Adrenal gland (tissue), 12 donors: ENCODE measurements around the gene CCDC33. TPM values are rescaled to one million over a fixed set of nuclear protein-coding genes. Genes with fewer than 3 reads are reported as not detected.

Experiments
- DNase-seq, 7 donors: peaks; one replicate each; pipeline ENCODE4 v3.0.0-alpha.2; 2019 to 2020
- H3K27ac ChIP-seq, 5 donors: fragments of 200-600 bp; sonication (generic) in 4 of 5; 1 replicate in 3 of 5; 2 replicates in 2 of 5; pipeline versions ENCODE4 v1.5.1 to v1.8.0; 2016 to 2020; ENCODE audit warnings: mild to moderate bottlenecking in 1 of 5
- H3K27me3 ChIP-seq: fragments of 200-600 bp; 2 replicates; pipeline ENCODE4 v1.8.0; 2021
- H3K36me3 ChIP-seq, 2 donors: fragments of 200-600 bp; replicated peaks in 1 of 2; 1 replicate in 1 of 2; 2 replicates in 1 of 2; pipeline versions ENCODE4 v1.5.1 to v1.8.0; 2018 to 2022
- H3K4me1 ChIP-seq, 2 donors: fragments of 200-600 bp; replicated peaks in 1 of 2; 1 replicate in 1 of 2; 2 replicates in 1 of 2; pipeline versions ENCODE4 v1.5.1 to v1.8.0; 2018 to 2021
- H3K4me3 ChIP-seq, 4 donors: fragments of 200-600 bp; sonication (generic) in 3 of 4; one replicate each; pipeline ENCODE4 v1.5.1; 2016 to 2018
- H3K9me3 ChIP-seq, 3 donors: fragments of 200-600 bp; sonication (generic) in 1 of 3; replicated peaks in 1 of 3; 1 replicate in 2 of 3; 2 replicates in 1 of 3; pipeline versions ENCODE4 v1.5.1 to v1.8.0; 2016 to 2021
- POLR2A ChIP-seq, 2 donors: fragments of 450-650 bp; IDR thresholded peaks; one replicate each; pipeline ENCODE4 v1.6.1; 2017; ENCODE audit warnings: antibody characterized with exemption in 2 of 2, mild to moderate bottlenecking in 2 of 2, moderate library complexity in 1 of 2
- WGBS, 4 donors: extraction: QIAGEN DNeasy Blood & Tissue Kit in 2 of 4; methylation state at CpG; one replicate each; pipeline versions ENCODE4 v1.1.5 to v1.1.7; 2013 to 2017; 5-methylcytosine and 5-hydroxymethylcytosine counted together
- intact Hi-C, 2 donors: fragments of 100-400 bp; cut with DNase I; formaldehyde crosslinking; loops; one replicate each; pipeline versions ENCODE4 v1.14.1 to v1.15.0; 2022 to 2023
- polyA plus RNA-seq, 3 donors: library from polyadenylated mRNA; stranded (reverse); fragments of 200-250 nt in 2 of 3; fragments of 350-450 nt in 1 of 3; fragmentation: Illumina TruSeq in 1 of 3; extraction: RNeasy Lipid Tissue Mini Kit (QIAGEN cat#74804) in 1 of 3; gene quantifications; one replicate each; pipeline ENCODE4 v1.2.3, GENCODE V29; 2013 to 2014
- total RNA-seq, 9 donors: library from RNA; depleted of rRNA in 4 of 9; stranded (reverse); fragments of >200 nt in 4 of 9; fragments of 120-200 nt in 1 of 9; fragmentation: NEBNext Ultra II Directional in 1 of 9; extraction: Animal tissue kit (Norgen Biotek cat#: 25700) in 1 of 9; gene quantifications; one replicate each; pipeline versions ENCODE4 v1.1.0 to v1.2.4, GENCODE V29; 2013 to 2023
- TF ChIP-seq, protein P1 (sequence below), 6 experiments: fragments of 450-650 bp in 4 of 6; fragments of 200-600 bp in 2 of 6; sonication (generic) in 1 of 6; IDR thresholded peaks; 1 replicate in 5 of 6; 2 replicates in 1 of 6; pipeline versions ENCODE4 v1.5.1 to v1.8.0; 2016 to 2021; ENCODE audit warnings: antibody characterized with exemption in 6 of 6, mild to moderate bottlenecking in 2 of 6, moderate library complexity in 1 of 6
- donor health status: healthy with polysubstance abuse.
- donor health status: Bipolar disorder and iron deficiency.
- donor health status: DM: yes; HTN: yes; CAD: no.
- donor health status: DM: no; HTN: no; CAD: no.
- donor health status: DM: no; HTN: no; CAD: no.
- donor health status: DM: yes; HTN: yes; CAD: no.

CCDC33 gene
- total and polyA plus RNA-seq, 12 donors: 0.11 to 1.1 (median 0.30) TPM; not detected in 3

DNA sequence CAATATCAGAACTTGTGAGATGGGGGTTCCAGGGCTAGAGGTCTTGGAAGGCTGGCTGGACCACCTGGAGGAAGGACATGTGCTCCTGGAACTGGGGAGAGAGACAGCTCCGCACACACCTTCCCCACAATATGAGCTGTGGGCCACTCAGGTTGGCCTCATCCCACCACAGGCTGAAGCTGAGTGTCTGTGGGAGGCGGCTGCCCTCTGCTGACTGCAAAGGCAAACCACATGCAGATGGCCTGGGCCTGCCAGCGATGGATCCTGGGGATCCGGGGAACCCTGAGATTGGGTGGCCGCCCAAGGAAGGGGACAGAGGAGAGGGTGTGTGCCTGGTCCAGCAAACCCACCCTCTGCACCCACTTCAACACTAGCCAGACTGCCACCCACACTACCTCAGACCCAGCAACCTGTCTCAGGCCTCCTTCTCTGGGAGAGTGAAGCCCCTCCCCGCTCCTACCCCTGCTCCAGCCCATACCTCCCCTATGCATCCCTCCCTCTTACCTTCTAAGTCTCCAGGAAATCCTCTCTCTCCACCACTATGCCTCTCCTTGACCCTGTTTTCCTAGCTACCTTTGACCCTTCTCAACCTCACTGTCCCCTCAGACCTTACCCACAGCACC is 86.5 kb downstream of the CCDC33 start:
- Histone ChIP-seq H3K36me3 (no peaks in the 10 kb centered on the region), H3K4me3 (no peak overlapping the region), H3K9me3 (no peaks in the 10 kb centered on the region), H3K4me1 (peaks cover 20 to 37% of the 10 kb centered on the region in 2 donors), H3K27ac (peak overlapping the region in 1 of 5 donors; percentile 26), H3K27me3 (no peaks in the 10 kb centered on the region)
- DNase-seq: peak; percentile 71 to 87 (median 83)
- WGBS, 4 donors: 26 to 38% (median 28%) methylated on average over 5 to 6 of the region's 6 CpGs
- no peak for TF ChIP-seq POLR2A (IDR thresholded peaks at IDR 0.05)
- TF ChIP-seq, protein P1, sequence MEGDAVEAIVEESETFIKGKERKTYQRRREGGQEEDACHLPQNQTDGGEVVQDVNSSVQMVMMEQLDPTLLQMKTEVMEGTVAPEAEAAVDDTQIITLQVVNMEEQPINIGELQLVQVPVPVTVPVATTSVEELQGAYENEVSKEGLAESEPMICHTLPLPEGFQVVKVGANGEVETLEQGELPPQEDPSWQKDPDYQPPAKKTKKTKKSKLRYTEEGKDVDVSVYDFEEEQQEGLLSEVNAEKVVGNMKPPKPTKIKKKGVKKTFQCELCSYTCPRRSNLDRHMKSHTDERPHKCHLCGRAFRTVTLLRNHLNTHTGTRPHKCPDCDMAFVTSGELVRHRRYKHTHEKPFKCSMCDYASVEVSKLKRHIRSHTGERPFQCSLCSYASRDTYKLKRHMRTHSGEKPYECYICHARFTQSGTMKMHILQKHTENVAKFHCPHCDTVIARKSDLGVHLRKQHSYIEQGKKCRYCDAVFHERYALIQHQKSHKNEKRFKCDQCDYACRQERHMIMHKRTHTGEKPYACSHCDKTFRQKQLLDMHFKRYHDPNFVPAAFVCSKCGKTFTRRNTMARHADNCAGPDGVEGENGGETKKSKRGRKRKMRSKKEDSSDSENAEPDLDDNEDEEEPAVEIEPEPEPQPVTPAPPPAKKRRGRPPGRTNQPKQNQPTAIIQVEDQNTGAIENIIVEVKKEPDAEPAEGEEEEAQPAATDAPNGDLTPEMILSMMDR (IDR thresholded peaks at IDR 0.05): peak; percentile 59 to 91 (median 84)
- intact Hi-C loops: loop anchor here in 1 of 2 donors (5.0 kb wide), 2 partner anchors 195 to 265 kb away; no protein-coding TSS in a partner anchor

GRCh38 chr15:74324714-74325113 is 88.6 kb downstream of the CCDC33 start:
- intact Hi-C loops: loop anchor here in 1 of 2 donors (5.0 kb wide), 2 partner anchors 197 to 267 kb away; no protein-coding TSS in a partner anchor
- no peaks in the 10 kb centered on the region for H3K27me3 ChIP-seq
- H3K4me1 ChIP-seq: peaks cover 15 to 29% of the 10 kb centered on the region in 2 donors
- H3K27ac ChIP-seq: no peak overlapping the region
- no peak for TF ChIP-seq POLR2A (IDR thresholded peaks at IDR 0.05)
- TF ChIP-seq, protein P1 (IDR thresholded peaks at IDR 0.05): no peak
- H3K4me3 ChIP-seq: no peak overlapping the region
- 83 to 95% (median 93%) methylated on average over 3 of the region's 3 CpGs for WGBS, 4 donors
- no peaks in the 10 kb centered on the region for H3K9me3 ChIP-seq
- H3K36me3 ChIP-seq: no peaks in the 10 kb centered on the region
- DNase-seq: no peak

GRCh38 chr15:74326746-74327145 is 90.6 kb downstream of the CCDC33 start:
- intact Hi-C loops: no loop called here
- TF ChIP-seq, protein P1 (IDR thresholded peaks at IDR 0.05): no peak
- TF ChIP-seq POLR2A (IDR thresholded peaks at IDR 0.05): peak in 1 of 2 donors; percentile 53
- peak; percentile 85 to 95 (median 94) for DNase-seq
- Histone ChIP-seq H3K4me1 (peaks cover 12 to 21% of the 10 kb centered on the region in 2 donors), H3K4me3 (no peak overlapping the region), H3K27ac (peak overlapping the region in 4 of 5 donors; percentile 50 to 88 (median 68)), H3K9me3 (no peaks in the 10 kb centered on the region), H3K27me3 (no peaks in the 10 kb centered on the region), H3K36me3 (no peaks in the 10 kb centered on the region)
- WGBS, 4 donors: 19 to 50% (median 27%) methylated on average over 1 to 4 of the region's 4 CpGs

DNA sequence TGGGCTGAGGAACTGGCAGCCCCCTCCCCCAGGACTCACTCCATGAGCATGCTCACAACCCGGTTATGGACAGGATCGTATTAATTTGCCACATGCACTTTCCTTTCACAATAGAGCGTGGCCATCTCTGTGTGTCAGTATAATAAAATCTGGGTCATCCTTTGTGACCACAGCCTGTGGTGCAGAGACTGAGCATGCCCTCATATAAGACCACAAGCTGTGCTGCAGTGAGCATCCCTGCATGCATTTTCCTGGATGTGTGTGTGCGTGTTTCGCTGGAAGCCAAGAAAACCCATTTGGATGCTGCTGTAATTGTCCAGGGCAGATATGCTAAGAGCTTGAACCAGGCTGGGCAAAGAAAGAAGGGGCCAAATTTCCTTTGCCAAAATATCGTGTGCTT is 91.6 kb downstream of the CCDC33 start:
- Histone ChIP-seq H3K36me3 (no peaks in the 10 kb centered on the region), H3K9me3 (no peaks in the 10 kb centered on the region), H3K4me1 (peaks cover 12 to 20% of the 10 kb centered on the region in 2 donors), H3K4me3 (no peak overlapping the region), H3K27ac (peak overlapping the region in 4 of 5 donors; percentile 50 to 88 (median 68)), H3K27me3 (no peaks in the 10 kb centered on the region)
- 72 to 82% (median 77%) methylated on average over 5 to 6 of the region's 6 CpGs for WGBS, 4 donors
- DNase-seq: no peak
- intact Hi-C loops: no loop called here
- no peak for TF ChIP-seq POLR2A (IDR thresholded peaks at IDR 0.05)
- TF ChIP-seq, protein P1 (IDR thresholded peaks at IDR 0.05): no peak
